ENCODE results near the gene ITPRIPL1.

The ITPRIPL1 gene

GRCh38 chr2:96361751-96362150 is 36.6 kb downstream of the ITPRIPL1 start:
- DNase-seq = no peak

DNA sequence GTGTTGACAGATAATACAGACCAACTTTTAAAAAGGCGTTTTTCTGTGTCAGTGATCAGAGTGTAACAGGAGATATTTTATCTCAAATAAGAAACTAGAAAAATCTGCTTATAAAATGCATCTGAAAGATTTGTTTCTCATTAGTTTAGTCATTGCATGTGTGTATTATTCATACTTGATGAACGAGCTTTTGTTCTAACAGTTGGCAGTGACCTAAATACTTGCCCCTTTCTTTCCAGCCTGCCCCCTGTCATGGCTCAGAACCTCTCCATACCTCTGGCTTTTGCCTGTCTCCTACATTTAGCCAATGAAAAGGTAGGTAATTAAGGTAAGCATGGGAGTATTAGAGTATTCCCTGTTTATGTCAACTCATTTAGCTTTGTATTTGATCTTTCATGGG is 44.1 kb downstream of the ITPRIPL1 start:
- DNase-seq = no peak

DNA sequence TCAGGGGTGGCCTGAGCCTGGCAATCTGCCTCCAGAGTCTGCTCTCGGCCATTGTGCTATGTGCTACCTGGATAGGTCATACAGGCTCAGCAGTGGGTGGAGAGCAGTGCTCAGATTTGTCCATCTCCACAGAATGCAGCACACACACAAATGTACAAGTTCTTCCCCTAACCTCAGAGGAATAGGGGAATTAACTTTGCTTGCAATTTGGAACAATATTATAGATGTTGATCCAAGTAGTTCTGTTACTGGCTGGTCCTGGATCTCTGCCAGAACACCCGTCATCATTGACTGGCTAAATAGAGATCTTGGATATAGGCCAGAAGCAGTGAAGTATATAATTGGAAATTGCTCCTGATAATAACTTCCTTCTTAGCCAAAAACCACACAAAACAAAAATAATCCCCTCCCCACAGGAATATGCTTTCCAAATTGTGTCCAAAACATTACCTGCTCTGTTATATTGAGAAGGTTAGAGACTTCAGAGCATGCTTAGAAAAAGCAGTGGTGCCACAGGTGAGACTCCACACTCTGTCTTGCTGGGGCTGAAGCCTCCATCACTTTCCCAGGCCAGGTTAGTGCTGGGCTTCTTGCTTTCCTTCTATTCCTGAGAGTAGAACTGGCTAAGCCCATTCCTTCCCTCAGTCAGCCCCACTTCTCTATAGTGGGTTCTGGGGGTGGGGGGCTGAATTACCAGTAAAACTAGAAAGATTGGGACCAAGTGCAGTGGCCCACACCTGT is 49.3 kb downstream of the ITPRIPL1 start:
- no peak for DNase-seq
